Stimulated activated CD4-positive, alpha-beta T cell treated with anti-CD3 and anti-CD28 coated beads, Interleukin-15, amount 100 ng/mL, for 1 hour (primary cell): ENCODE data around the gene KLRK1.
"Not testable (repeated sequence)": the region's sequence is repeated elsewhere in the genome, so short reads cannot be mapped to it uniquely, and the experiment has no call there.

Source experiments
- DNase-seq, 2 donors: peaks; one replicate each; pipeline ENCODE4 v3.0.0-alpha.2; 2020; ENCODE audit warnings: low read depth in 1 of 2, low spot score in 1 of 2

KLRK1 gene

DNA sequence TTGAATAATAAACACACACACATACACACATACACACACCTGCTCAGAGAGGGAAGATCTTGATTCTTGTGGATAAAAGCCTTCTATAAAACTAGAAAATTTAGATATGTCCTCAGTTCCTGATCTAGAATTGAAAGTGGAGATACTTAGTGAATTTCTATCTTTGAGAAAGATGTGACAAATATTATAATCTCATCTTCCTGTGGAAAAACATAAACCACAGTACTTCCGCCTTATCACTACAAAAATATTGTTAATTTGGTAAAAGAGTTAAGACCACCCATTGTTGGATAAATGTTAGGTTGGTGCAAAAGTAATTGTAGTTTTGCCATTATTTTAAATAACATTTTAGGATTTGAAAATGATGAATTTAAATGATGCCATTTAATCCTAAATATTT lies at the start of gene KLRK1:
TSS of gene KLRK1 (minus strand) at position 138 of the 400 bp plus-strand sequence. CDS start 1,231 bp downstream, outside the sequence.
- DNase-seq, result no peak

DNA sequence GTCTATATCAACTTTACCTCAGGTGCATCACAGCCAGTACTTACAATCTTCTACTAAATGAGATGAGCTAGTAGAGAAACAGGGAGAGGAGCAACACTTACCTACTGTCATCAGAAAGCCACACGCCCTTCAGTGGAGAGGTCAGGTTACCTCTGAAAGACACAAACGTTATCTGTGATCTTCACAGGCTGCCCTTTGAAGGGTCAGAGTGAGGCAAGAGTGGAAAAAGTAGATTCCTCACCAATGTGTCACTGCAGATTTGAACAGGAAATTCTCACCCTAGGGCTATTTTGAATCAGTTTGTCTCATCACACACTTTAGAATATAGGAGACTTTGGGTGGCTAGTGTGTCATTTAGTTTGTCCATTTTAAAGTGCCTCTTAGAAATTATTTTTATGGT lies 47.8 kb upstream of the KLRK1 start:
- DNase-seq, result not testable (repeated sequence)

DNA sequence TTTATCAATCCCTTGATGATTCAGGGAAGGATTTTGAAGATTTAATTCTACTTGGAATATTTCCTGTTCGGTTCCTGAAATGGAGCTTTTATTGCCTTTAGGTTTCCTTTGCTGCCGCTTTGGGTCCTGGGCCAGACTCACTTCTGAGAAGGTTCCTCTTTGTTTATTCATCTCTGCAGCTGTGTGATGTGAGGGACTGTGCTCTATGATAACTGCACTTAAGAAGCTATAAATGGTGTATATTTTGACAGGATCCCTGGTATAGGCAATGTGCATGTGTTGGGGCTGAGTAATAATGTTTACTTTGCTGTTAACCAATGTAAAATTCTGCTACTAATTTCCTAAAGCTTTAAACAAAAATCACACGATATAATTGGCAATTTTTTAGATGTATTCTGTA lies 46.0 kb upstream of the KLRK1 start, which contains the start of gene KLRC2:
TSS of gene KLRC2 (minus strand) at position 195 of the 400 bp plus-strand sequence. CDS start at position 171, 24 bp downstream.
- DNase-seq, result not testable (repeated sequence)

DNA sequence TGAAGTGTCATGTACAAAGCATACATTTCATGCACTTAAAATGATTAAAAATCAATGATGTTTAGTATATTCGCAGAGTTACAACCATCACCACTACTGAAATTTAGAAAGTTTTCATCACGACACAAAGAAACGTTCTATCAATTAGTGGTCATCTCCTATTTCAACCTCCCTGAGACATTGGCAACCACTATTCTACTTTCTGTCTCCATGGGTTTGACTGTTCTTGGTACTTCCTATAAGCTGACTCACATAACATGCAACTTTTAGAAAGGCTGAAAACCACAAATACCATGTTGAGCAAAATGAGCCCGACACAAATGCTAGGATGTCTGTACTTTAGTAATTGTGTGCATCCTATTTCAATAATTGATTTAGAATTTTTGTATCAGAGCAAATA lies 40.8 kb upstream of the KLRK1 start:
- not testable (repeated sequence) for DNase-seq

DNA sequence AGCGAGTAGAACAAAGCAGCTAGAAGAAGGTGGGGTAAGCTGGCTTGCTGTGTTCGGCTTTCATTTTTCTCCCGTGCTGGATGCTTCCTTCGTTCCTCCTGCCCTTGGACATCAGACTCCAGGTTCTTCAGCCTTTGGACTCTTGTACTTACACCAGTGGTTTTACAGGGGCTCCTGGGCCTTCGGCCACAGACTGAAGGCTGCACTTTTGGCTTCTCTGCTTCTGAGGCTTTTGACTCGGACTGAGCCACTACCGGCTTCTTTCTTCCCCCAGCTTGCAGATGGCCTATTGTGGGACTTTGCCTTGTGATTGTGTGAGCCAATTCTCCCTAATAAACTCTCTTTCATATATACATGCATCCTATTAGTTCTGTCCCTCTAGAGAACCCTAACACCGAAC lies 36.1 kb upstream of the KLRK1 start:
- DNase-seq, result not testable (repeated sequence)

DNA sequence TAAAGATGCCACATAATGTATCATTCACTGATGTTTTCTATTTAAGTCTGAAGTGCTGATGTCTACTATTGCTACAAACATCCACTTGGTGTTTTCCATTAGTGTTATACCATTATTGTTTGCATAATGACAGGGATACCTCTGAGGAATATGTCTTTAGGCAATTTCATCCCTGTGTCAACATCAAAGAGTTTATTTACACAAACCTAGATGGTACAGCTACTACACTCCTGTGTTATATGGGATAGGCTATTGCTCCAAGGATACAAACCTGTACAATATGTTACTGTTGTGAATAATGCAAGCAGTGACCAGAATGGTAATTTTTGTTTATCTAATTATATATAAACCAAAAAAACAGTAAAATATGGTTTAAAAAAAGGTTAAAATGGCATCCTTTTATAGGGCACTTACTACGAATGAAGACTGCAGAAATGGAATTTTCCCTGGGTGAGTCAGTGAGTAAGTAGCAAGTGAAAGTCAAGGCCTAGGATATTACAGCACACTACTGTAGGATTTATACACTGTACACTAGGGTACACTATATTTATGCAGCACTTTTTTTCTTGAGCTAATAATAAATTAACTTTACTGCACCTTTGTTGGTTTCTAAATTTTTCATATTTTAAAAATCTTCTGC lies 34.5 kb upstream of the KLRK1 start:
- not testable (repeated sequence) for DNase-seq

DNA sequence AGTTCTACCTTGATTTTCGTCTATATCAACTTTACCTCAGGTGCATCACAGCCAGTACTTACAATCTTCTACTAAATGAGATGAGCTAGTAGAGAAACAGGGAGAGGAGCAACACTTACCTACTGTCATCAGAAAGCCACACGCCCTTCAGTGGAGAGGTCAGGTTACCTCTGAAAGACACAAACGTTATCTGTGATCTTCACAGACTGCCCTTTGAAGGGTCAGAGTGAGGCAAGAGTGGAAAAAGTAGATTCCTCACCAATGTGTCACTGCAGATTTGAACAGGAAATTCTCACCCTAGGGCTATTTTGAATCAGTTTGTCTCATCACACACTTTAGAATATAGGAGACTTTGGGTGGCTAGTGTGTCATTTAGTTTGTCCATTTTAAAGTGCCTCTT lies 32.3 kb upstream of the KLRK1 start:
- DNase-seq, result not testable (repeated sequence)

DNA sequence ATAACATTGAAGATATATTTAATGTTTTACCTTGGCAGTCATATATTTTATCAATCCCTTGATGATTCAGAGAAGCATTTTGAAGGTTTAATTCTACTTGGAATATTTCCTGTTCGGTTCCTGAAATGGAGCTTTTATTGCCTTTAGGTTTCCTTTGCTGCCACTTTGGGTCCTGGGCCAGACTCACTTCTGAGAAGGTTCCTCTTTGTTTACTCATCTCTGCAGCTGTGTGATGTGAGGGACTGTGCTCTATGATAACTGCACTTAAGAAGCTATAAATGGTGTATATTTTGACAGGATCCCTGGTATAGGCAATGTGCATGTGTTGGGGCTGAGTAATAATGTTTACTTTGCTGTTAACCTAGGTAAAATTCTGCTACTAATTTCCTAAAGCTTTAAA lies 30.5 kb upstream of the KLRK1 start, which contains the start of gene KLRC3:
TSS of gene KLRC3 (minus strand) at position 262 of the 400 bp plus-strand sequence. CDS start at position 217, 45 bp downstream.
- not testable (repeated sequence) for DNase-seq

DNA sequence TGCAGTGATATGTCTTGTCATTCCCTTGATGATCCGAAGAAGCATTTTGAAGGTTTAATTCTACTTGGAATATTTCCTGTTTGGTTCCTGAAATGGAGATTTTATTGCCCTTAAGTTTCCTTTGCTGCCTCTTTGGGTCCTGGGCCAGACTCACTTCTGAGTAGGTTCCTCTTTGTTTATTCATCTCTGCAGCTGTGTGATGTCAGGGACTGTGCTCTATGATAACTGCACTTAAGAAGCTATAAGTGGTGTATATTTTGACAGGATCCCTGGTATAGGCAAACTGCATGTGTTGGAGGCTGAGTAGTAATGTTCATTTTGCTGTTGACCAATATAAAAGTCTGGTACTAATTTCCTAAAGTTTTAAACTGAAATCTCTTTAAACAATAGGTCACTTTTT lies 19.6 kb upstream of the KLRK1 start, which contains the start of gene KLRC4:
TSS of gene KLRC4 (minus strand) at position 366 of the 400 bp plus-strand sequence. CDS start at position 184, 182 bp downstream.
- DNase-seq, result no peak

DNA sequence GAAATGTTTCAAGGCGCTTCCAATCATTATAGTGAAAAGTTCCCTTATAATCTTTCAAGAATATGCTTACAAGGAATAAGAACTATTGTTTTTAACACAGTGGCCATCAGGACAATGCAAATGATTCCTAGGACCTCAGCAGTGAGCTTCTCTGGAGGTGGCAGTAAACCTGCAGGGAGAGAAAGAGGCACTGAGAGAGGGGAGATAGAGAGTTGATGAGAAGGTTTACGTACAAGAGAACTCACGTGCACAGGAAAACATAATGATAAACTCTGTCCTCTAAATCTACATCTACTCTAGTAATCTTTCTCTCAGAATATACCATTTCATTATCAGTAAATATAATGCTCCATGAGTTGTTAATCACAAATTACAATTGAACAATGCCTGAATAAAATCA lies 19.0 kb upstream of the KLRK1 start:
- no peak for DNase-seq

DNA sequence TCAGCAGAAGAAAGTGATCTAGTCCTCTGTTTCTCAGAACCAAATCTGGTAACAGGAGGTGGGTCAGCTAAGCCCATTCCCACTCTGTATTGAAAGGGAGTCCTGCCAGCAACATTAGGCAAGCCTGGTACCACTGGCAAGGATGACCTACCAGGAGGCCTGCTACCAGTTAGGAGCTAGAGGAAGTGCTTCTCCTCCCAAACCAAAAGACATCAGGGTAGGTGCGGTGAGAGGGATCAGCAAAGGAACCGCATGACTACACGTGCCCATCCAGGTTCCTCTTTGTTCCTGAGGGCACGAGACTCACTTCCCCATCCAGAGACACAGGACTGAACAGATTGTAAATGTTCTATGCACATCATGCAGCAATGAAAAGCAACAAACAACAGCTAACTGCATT lies 16.9 kb upstream of the KLRK1 start:
- DNase-seq, result no peak

DNA sequence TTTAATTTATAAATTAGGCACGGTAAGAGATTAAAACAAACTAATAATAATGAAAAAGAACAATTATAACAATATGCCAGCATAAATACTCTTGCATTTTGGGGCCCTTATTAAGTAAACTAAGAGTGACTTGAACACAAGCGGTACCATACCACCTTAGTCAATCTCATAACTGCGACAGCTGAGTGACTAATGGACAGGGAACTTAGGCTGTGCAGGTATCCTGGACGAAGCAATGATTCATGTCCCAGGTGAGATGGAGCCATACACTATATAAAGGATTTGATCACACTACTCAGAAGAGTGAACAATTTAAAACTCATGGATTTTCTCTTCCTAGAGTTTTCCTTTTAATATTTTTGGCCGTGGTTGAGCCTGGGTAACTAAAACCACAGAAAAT lies 15.5 kb upstream of the KLRK1 start:
- DNase-seq, result no peak

DNA sequence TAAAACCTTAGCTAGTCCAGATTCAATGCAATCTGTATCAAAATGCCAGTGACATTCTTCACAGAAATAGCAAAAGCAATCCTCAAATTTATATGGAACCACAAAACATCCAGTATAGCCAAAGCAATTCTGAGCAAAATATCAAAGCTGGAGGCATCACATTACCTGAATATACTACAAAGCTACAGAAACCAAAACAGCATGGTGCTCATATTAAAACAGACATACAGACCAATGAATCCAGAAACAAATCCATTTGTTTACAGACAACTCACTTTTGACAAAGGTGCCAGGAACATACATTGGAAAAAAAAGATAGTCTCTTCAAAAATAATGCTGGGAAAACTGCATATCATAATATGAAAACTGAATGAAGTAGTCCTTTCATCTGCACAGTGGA lies 15.0 kb upstream of the KLRK1 start:
- DNase-seq, result no peak

DNA sequence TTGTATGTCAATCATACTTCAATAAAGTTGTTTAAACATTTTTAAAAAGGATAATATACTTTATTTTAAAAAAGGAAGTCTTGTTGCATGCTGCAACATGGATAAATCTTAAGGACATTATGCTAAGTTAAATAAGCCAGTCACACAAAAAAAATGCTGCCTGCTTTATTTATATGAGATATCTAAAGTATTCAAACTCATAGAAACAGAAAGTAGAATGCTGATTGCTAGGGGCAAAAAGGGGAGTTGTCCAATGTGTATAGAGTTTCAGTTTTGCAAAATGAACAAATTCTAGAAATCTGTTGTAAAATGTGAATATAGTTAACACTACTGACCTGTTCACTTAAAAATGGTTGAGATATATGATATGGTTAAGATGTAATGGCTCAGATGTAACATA lies 11.0 kb upstream of the KLRK1 start:
- no peak for DNase-seq

DNA sequence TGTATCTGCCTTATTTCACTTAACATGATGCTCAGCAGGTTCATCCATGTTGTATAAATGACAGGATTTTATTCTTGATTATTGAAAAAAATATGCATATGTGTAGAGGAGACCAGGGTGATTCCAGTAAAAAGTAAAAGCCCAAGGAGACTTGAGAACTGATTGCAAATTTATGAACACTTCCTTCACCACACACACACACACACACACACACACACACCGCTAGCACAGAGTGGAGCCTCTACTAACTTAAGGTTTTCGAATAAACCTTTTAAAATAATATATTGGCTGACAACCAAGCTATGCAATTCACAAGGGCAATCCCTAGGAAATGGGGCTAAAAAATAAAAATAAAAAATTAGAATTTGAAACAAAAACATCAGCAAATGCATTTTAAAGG lies 8.3 kb upstream of the KLRK1 start:
- DNase-seq, result no peak

DNA sequence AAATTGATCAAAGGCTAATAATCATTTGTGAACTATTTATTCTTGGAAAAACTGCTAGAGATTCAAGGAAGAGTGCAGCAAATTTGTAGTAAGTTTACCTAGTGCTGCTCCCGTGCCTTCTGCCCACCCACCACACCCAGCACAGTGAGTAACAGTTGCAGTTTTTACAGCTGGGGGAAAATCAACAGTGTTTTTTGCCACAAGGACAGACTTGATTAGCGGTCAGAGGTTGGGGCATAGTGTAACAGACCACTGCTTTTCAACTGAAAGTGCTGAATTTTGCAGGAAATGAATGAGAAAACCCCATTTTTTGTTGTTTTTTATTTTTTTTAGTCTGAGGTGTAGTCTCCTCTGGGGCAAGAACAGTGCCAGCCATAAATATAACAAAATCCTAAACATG lies 7.5 kb upstream of the KLRK1 start:
- no peak for DNase-seq

DNA sequence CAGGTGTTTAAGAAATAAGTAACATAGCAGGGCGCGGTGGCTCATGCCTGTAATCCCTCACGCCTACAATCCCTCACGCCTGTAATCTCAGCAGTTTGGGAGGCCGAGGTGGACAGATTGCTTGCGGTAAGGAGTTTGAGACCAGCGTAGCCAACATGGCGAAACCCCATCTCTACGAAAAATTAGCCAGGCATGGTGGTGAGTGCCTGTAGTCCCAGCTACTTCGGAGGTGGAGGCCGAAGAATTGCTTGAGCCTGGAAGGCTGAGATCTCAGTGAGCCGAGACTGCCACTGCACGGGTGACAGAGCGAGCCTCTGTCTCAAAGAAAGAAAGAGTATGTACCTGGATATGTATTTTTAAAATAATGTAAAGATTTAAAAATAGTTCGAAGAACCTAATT lies 6.3 kb upstream of the KLRK1 start:
- not testable (repeated sequence) for DNase-seq

DNA sequence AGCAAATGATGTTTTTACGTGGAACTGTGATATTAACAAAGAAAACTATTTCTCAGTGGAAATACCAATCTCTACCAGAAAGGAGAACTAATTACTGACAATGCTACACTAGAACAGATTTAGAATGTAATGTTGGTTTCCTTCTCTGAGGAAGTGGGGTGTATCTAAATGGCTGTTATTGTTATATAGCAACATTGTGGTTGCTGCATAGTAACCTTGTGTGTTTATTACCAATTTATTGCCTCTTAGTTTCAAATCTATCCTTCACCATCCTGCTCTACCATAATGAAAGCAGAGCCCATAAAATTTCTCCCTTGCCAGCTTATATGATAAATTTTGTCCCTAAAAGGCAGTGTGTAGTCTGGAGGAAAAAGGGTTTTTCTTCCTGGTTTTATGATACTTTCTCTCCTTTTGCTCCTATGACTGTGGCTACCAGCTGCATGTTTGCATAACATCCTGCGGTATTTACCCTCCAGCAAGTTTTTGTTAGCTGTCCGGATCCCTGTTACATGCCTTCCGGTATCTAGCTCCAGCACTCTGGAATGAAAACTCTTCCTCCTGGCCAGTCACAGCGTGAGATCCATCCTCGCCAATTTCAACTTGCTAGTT lies 5.7 kb upstream of the KLRK1 start:
- DNase-seq, result no peak

DNA sequence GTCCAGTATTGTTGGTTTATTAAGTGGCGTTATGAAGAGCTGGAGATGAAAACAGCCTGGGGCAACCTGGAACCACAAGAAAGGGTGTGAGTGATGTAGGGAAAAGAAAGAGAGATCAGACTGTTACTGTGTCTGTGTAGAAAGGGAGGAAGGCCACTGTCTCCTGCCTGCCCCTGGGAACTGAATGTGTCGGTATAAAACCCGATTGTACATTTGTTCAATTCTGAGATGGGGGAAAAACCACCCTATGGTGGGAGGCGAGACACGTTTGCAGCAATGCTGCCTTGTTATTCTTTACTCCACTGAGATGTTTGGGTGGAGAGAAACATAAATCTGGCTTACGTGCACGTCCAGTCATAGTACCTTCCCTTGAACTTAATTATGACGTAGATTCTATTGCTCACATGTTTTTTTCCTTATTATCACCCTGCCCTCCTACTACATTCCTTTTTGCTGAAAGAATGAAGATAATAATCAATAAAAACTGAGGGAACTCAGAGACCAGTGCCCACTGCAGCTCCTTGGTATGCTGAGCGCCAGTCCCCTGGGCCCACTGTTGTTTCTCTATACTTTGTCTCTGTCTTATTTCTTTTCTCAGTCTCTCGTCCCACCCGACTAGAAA lies 4.8 kb upstream of the KLRK1 start:
- DNase-seq, result not testable (repeated sequence)

DNA sequence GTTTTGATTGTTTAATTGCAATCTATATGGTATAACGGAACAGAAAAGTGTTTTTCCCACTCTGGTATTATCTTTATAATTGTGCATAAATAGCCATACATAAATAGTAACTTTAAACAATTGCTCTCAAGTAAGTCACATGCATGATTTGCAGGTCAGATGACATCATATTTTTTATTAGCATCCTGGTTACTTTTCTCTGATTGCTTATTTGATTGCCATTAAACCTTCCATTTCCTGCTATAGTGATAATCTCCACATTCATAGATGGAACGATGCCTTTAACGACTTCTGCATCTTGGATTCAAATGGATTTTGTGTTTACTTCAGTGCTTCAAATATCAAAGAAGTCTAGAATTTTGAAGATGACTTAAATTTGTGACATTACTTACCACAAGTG lies 3.5 kb upstream of the KLRK1 start:
- no peak for DNase-seq

DNA sequence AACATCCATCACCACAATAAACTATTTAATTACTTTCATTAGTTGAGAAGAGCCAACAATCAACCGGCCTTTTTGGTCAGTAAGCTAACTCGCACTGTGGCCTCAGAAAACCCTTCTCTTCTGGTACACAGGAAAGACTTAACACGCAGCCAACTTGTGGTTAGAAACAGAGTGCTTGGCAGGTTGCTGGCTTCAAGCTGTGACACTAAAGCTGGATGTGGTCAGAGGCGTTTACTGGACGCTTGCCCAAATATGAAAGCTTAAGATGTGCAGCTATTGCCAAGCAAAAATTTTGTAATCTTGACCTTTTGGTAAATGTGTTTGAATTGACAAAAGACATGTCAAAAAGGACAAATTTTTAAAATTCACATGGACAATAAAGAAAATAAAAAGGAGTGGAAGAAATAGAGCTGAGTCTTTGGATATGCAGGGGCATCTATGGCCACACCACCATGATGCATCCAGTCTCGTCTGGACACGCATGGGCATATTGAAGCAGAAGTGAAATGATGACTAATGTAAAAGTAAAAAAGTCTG lies 2.6 kb upstream of the KLRK1 start:
- DNase-seq, result no peak

DNA sequence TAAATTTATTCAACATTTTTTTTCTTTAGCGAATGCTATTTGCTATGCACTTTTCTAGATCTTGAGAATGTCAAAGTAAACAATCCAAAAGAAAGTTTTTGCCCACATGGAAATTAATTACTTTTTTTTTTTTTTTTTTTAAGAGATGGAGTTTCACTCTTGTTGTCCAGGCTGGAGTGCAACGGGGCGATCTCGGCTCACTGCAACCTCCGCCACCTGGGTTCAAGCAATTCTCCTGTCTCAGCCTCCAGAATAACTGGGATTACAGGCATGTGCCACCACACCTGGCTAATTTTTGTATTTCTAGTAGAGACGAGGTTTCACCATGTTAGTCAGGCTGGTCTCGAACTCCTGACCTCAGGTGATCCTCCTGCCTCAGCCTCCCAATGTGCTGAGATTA lies 1.1 kb upstream of the KLRK1 start:
- DNase-seq, result not testable (repeated sequence)
